ENCODE results near the gene CES5A. TPM values are rescaled to one million over a fixed set of nuclear protein-coding genes. Genes with fewer than 3 reads are reported as not detected.
"Not testable (repeated sequence)": the region's sequence is repeated elsewhere in the genome, so short reads cannot be mapped to it uniquely, and the experiment has no call there.

The CES5A gene
- total RNA-seq, 2 donors from 2014 or later, result 0.26 TPM; not detected in 1

DNA sequence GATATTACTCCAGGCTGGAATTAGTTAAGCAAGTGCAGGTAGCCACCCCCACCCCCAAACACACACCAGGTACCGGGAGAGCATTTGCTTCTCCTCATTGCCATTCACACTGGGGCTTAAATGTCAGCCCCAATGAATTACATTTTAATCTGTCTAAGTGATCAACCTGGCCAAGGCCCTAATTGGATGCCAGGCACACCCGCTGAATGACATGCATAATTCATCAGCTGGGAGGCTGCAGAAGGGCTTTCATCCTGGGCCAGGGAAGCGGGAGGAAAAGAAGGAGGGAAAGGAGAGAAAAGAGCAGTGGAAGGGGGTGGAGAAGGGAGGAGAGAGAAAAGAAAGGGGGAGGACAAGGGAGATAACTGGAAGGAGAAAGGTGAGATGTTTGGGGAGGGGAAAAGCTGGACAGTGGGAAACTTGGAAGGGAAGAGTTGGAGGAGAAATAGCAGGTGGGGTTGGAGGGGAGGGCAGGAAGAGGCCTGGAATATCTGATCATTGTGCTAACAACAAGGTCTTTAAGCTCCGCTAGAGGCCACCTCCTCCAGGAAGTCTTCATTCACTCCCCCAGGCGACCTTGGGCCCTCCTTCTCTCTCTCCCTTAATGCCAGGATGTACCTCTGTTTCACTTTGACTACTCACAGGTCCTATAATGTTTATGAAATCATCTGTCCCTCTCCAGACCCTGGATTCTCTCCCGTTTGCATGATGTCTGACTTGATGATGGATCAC lies 40.1 kb upstream of the CES5A start:
- Mint-ChIP-seq H3K9me3 (peaks cover 2% of the 10 kb centered on the region), H3K36me3 (ENCODE audit: low read depth) (no peaks in the 10 kb centered on the region), H3K27me3 (ENCODE audit: insufficient read depth) (peaks cover 3% of the 10 kb centered on the region), H3K4me3 (no peak overlapping the region), H3K4me1 (no peaks in the 10 kb centered on the region), H3K27ac (no peak overlapping the region)
- no peaks in the 10 kb centered on the region for H3K4me1 ChIP-seq (ENCODE audit: control insufficient read depth, insufficient read depth, low read length)
- no peak overlapping the region for H3K4me3 ChIP-seq (ENCODE audit: low read length)
- H3K9ac ChIP-seq (ENCODE audit: extremely low read depth, low read length, poor library complexity, severe bottlenecking), result no peak overlapping the region
- no peak overlapping the region for H3K27ac ChIP-seq (ENCODE audit: low read depth, low read length)
- TF ChIP-seq, protein P1, sequence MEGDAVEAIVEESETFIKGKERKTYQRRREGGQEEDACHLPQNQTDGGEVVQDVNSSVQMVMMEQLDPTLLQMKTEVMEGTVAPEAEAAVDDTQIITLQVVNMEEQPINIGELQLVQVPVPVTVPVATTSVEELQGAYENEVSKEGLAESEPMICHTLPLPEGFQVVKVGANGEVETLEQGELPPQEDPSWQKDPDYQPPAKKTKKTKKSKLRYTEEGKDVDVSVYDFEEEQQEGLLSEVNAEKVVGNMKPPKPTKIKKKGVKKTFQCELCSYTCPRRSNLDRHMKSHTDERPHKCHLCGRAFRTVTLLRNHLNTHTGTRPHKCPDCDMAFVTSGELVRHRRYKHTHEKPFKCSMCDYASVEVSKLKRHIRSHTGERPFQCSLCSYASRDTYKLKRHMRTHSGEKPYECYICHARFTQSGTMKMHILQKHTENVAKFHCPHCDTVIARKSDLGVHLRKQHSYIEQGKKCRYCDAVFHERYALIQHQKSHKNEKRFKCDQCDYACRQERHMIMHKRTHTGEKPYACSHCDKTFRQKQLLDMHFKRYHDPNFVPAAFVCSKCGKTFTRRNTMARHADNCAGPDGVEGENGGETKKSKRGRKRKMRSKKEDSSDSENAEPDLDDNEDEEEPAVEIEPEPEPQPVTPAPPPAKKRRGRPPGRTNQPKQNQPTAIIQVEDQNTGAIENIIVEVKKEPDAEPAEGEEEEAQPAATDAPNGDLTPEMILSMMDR (conservative IDR thresholded peaks at IDR 0.05), result no peak
- no peak for DNase-seq
- H3K9me3 ChIP-seq (ENCODE audit: control insufficient read depth, low read length), result no peaks in the 10 kb centered on the region
- no peaks in the 10 kb centered on the region for H3K27me3 ChIP-seq (ENCODE audit: control insufficient read depth, insufficient read depth, low read length, poor library complexity, severe bottlenecking)
- no peaks in the 10 kb centered on the region for H3K36me3 ChIP-seq (ENCODE audit: control insufficient read depth, insufficient read depth, low read length)
- WGBS, 2 experiments (ENCODE audit: insufficient coverage in 1 of 2, insufficient read length in 1 of 2), result 79 to 86% methylated on average over 4 to 6 of the region's 6 CpGs

DNA sequence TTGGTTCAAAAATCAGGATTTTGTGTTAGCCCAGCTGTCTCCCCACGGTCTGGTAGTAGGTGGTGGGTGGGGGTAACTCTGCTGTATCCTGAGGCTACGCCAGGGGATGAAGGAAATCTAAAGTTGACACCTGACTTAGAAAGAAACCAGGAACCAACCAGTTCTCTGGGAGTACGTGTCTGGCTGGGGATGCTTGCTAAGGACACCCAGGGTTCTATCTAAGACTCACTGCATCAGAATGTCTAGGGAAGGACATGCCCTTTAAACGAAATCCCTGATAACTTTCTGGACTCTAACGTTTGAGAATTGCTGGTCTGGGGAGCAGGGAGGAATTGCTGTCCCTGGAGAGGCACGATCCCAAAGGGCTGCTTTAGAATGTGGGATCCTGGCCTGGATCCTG lies 39.2 kb upstream of the CES5A start:
- H3K36me3 Mint-ChIP-seq (ENCODE audit: low read depth), result no peaks in the 10 kb centered on the region
- DNase-seq, result no peak
- no peak overlapping the region for H3K27ac Mint-ChIP-seq
- Histone ChIP-seq H3K27me3 (ENCODE audit: control insufficient read depth, insufficient read depth, low read length, poor library complexity, severe bottlenecking) (no peaks in the 10 kb centered on the region), H3K27ac (ENCODE audit: low read depth, low read length) (no peak overlapping the region), H3K4me1 (ENCODE audit: control insufficient read depth, insufficient read depth, low read length) (no peaks in the 10 kb centered on the region), H3K9ac (ENCODE audit: extremely low read depth, low read length, poor library complexity, severe bottlenecking) (no peak overlapping the region), H3K4me3 (ENCODE audit: low read length) (no peak overlapping the region), H3K36me3 (ENCODE audit: control insufficient read depth, insufficient read depth, low read length) (no peaks in the 10 kb centered on the region), H3K9me3 (ENCODE audit: control insufficient read depth, low read length) (no peaks in the 10 kb centered on the region)
- peaks cover 2% of the 10 kb centered on the region for H3K27me3 Mint-ChIP-seq (ENCODE audit: insufficient read depth)
- H3K9me3 Mint-ChIP-seq, result no peaks in the 10 kb centered on the region
- 72 to 74% methylated on average over 3 to 6 of the region's 6 CpGs for WGBS, 2 experiments (ENCODE audit: insufficient coverage in 1 of 2, insufficient read length in 1 of 2)
- H3K4me1 Mint-ChIP-seq, result no peaks in the 10 kb centered on the region
- TF ChIP-seq, protein P1 (conservative IDR thresholded peaks at IDR 0.05), result no peak
- H3K4me3 Mint-ChIP-seq, result no peak overlapping the region

DNA sequence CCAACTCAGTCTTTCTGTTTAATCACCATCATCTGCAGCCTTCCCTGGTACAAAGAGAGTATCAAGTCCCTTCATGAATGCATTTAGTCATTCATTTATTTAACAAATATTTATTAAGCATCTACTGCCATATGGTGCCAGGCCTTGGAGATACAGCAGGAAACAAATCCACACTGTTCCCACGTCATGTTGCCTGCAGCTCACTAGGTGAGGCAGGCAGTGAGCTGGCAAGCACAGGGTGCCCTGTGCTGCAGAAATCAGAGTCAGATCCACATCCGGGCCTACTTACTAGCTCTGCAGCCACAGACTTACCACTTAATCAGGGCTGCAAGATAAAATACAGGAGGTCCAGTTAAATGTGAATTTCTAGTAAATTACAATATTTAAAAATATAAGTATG lies 38.5 kb upstream of the CES5A start:
- no peaks in the 10 kb centered on the region for H3K27me3 Mint-ChIP-seq (ENCODE audit: insufficient read depth)
- H3K27ac Mint-ChIP-seq, result no peak overlapping the region
- H3K9ac ChIP-seq (ENCODE audit: extremely low read depth, low read length, poor library complexity, severe bottlenecking), result no peak overlapping the region
- no peak overlapping the region for H3K4me3 ChIP-seq (ENCODE audit: low read length)
- 86 to 88% methylated on average over 1 to 2 of the region's 2 CpGs for WGBS, 2 experiments (ENCODE audit: insufficient coverage in 1 of 2, insufficient read length in 1 of 2)
- no peak overlapping the region for H3K4me3 Mint-ChIP-seq
- no peaks in the 10 kb centered on the region for H3K4me1 Mint-ChIP-seq
- TF ChIP-seq, protein P1 (conservative IDR thresholded peaks at IDR 0.05), result no peak
- H3K9me3 Mint-ChIP-seq, result no peaks in the 10 kb centered on the region
- no peaks in the 10 kb centered on the region for H3K36me3 Mint-ChIP-seq (ENCODE audit: low read depth)
- H3K4me1 ChIP-seq (ENCODE audit: control insufficient read depth, insufficient read depth, low read length), result no peaks in the 10 kb centered on the region
- no peak overlapping the region for H3K27ac ChIP-seq (ENCODE audit: low read depth, low read length)
- H3K36me3 ChIP-seq (ENCODE audit: control insufficient read depth, insufficient read depth, low read length), result no peaks in the 10 kb centered on the region
- H3K27me3 ChIP-seq (ENCODE audit: control insufficient read depth, insufficient read depth, low read length, poor library complexity, severe bottlenecking), result no peaks in the 10 kb centered on the region
- no peaks in the 10 kb centered on the region for H3K9me3 ChIP-seq (ENCODE audit: control insufficient read depth, low read length)
- no peak for DNase-seq

DNA sequence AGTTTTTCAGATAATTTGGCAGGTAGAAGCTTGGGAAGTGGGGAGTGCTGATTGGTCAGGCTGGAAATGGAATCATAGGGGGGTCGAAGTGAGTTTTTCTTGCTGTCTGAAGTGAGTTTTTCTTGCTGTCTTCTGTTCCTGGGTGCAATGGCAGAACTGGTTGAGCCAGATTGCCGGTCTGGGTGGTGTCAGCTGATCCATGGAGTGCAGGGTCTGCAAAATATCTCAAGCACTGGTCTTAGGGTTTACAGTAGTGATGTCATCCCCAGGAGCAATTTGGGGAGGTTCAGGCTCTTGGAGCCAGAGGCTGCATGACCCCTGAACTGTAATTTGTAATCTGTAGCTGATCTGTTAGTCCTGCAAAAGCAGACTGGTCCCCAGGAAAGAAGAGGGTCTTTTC lies 37.9 kb upstream of the CES5A start:
- not testable (repeated sequence) for H3K27ac ChIP-seq (ENCODE audit: low read depth, low read length); H3K27me3 Mint-ChIP-seq (ENCODE audit: insufficient read depth); H3K9ac ChIP-seq (ENCODE audit: extremely low read depth, low read length, poor library complexity, severe bottlenecking); H3K4me3 Mint-ChIP-seq; H3K9me3 Mint-ChIP-seq; H3K36me3 ChIP-seq (ENCODE audit: control insufficient read depth, insufficient read depth, low read length); H3K4me1 Mint-ChIP-seq; H3K4me1 ChIP-seq (ENCODE audit: control insufficient read depth, insufficient read depth, low read length); H3K4me3 ChIP-seq (ENCODE audit: low read length); DNase-seq; H3K9me3 ChIP-seq (ENCODE audit: control insufficient read depth, low read length); H3K36me3 Mint-ChIP-seq (ENCODE audit: low read depth); H3K27ac Mint-ChIP-seq; H3K27me3 ChIP-seq (ENCODE audit: control insufficient read depth, insufficient read depth, low read length, poor library complexity, severe bottlenecking)
- 77 to 90% methylated on average over 2 of the region's 2 CpGs for WGBS, 2 experiments (ENCODE audit: insufficient coverage in 1 of 2, insufficient read length in 1 of 2)

Measured in endodermal cell (in vitro differentiated cells).